ENCODE results near the gene ONECUT3.

- no peak for TF ChIP-seq POLR2A (IDR thresholded peaks at IDR 0.05)
- TF ChIP-seq, protein P1, sequence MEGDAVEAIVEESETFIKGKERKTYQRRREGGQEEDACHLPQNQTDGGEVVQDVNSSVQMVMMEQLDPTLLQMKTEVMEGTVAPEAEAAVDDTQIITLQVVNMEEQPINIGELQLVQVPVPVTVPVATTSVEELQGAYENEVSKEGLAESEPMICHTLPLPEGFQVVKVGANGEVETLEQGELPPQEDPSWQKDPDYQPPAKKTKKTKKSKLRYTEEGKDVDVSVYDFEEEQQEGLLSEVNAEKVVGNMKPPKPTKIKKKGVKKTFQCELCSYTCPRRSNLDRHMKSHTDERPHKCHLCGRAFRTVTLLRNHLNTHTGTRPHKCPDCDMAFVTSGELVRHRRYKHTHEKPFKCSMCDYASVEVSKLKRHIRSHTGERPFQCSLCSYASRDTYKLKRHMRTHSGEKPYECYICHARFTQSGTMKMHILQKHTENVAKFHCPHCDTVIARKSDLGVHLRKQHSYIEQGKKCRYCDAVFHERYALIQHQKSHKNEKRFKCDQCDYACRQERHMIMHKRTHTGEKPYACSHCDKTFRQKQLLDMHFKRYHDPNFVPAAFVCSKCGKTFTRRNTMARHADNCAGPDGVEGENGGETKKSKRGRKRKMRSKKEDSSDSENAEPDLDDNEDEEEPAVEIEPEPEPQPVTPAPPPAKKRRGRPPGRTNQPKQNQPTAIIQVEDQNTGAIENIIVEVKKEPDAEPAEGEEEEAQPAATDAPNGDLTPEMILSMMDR (IDR thresholded peaks at IDR 0.05) = no peak
These were observed 68.9 kb downstream of the ONECUT3 start for GRCh38 chr19:1822210-1822609.
